Karpas-422 (cell line): ENCODE results near the gene GYPB. TPM values are rescaled to one million over a fixed set of nuclear protein-coding genes. Genes with fewer than 3 reads are reported as not detected.
A peak's percentile ranks its signal among the peaks of the same experiment; 100 is the strongest.
"Not testable (repeated sequence)": the region's sequence is repeated elsewhere in the genome, so short reads cannot be mapped to it uniquely, and the experiment has no call there.

Source experiments
- DNase-seq: peaks from one replicate; pipeline ENCODE4 v3.0.0-alpha.2; 2015
- H2AFZ ChIP-seq: fragments of 200-600 bp; sonication (generic); 2 replicates; pipeline ENCODE4 v1.6.1; 2014; ENCODE audit warnings: antibody characterized with exemption, low read length, mixed read lengths
- H3K27ac ChIP-seq: fragments of 200-600 bp; sonication (generic); 2 replicates; pipeline ENCODE4 v1.5.1; 2014; ENCODE audit warnings: mild to moderate bottlenecking, low read length, moderate library complexity
- H3K27me3 ChIP-seq: fragments of 200-600 bp; sonication (generic); 2 replicates; pipeline ENCODE4 v1.6.1; 2014; ENCODE audit warnings: low read length, mixed read lengths
- H3K36me3 ChIP-seq: fragments of 200-600 bp; sonication (generic); 2 replicates; pipeline ENCODE4 v1.6.1; 2014; ENCODE audit warnings: low read length, mixed read lengths; ENCODE audit not compliant: insufficient read depth
- H3K4me1 ChIP-seq: fragments of 200-600 bp; sonication (generic); 2 replicates; pipeline ENCODE4 v1.6.1; 2014; ENCODE audit warnings: mild to moderate bottlenecking, low read length, mixed read lengths
- H3K4me2 ChIP-seq: fragments of 200-600 bp; sonication (generic); 2 replicates; pipeline ENCODE4 v1.6.1; 2014; ENCODE audit warnings: low read length, low read depth, mild to moderate bottlenecking; ENCODE audit not compliant: poor library complexity, severe bottlenecking
- H3K4me3 ChIP-seq: fragments of 200-600 bp; sonication (generic); 2 replicates; pipeline ENCODE4 v1.5.1; 2014; ENCODE audit warnings: mild to moderate bottlenecking, antibody characterized with exemption, low read length, mixed read lengths
- H3K79me2 ChIP-seq: fragments of 200-600 bp; sonication (generic); 2 replicates; pipeline ENCODE4 v1.6.1; 2014; ENCODE audit warnings: mild to moderate bottlenecking, low read length, mixed read lengths
- H3K9ac ChIP-seq: fragments of 200-600 bp; sonication (generic); 2 replicates; pipeline ENCODE4 v1.6.0; 2014; ENCODE audit warnings: low read length
- H3K9me2 ChIP-seq: fragments of 200-600 bp; sonication (generic), shearing (Covaris generic); replicated peaks from 2 replicates; pipeline ENCODE4 v1.6.0; 2014; ENCODE audit warnings: mild to moderate bottlenecking, low read length, moderate library complexity; ENCODE audit not compliant: insufficient read depth
- H3K9me3 ChIP-seq: fragments of 300-700, 200-600 bp; sonication (generic); 2 replicates; pipeline ENCODE4 v1.6.1; 2014; ENCODE audit warnings: low read length, mixed read lengths
- H4K20me1 ChIP-seq: fragments of 200-600 bp; sonication (generic); 2 replicates; pipeline ENCODE4 v1.6.1; 2014; ENCODE audit warnings: mild to moderate bottlenecking, antibody characterized with exemption, low read length, low read depth; ENCODE audit not compliant: insufficient read depth
- total RNA-seq: library from RNA; depleted of rRNA; stranded (reverse); fragments of >200 nt; shearing (Covaris generic); gene quantifications from 2 replicates; pipeline ENCODE4 v1.2.3, GENCODE V29; 2014; ENCODE audit warnings: low replicate concordance

Gene GYPB
- total RNA-seq, 1 experiment from 2014 or later, result not detected

GRCh38 chr4:144021336-144021990 lies 2.3 kb upstream of the GYPB start:
- H3K27ac ChIP-seq, H2AFZ ChIP-seq, H3K9me3 ChIP-seq, H3K27me3 ChIP-seq, H3K4me2 ChIP-seq, H3K36me3 ChIP-seq, H4K20me1 ChIP-seq, H3K4me1 ChIP-seq, H3K9ac ChIP-seq, H3K4me3 ChIP-seq, H3K9me2 ChIP-seq, H3K79me2 ChIP-seq: not testable (repeated sequence)
- peak; percentile 80 for DNase-seq

GRCh38 chr4:144018223-144019000 lies 768 bp downstream of the GYPB start:
- not testable (repeated sequence) for DNase-seq, H3K4me1 ChIP-seq, H3K9ac ChIP-seq, H3K27ac ChIP-seq, H3K79me2 ChIP-seq, H3K9me3 ChIP-seq, H3K4me3 ChIP-seq, H3K36me3 ChIP-seq, H3K27me3 ChIP-seq, H2AFZ ChIP-seq, H3K4me2 ChIP-seq, H3K9me2 ChIP-seq, H4K20me1 ChIP-seq

- not testable (repeated sequence) for H3K27me3 ChIP-seq, H3K27ac ChIP-seq, H3K4me1 ChIP-seq, H4K20me1 ChIP-seq, DNase-seq, H3K36me3 ChIP-seq, H3K9ac ChIP-seq, H3K4me3 ChIP-seq, H3K79me2 ChIP-seq, H3K4me2 ChIP-seq, H3K9me3 ChIP-seq, H3K9me2 ChIP-seq, H2AFZ ChIP-seq
These were observed 1.9 kb downstream of the GYPB start for GRCh38 chr4:144017271-144017670.

GRCh38 chr4:144016057-144016605 lies 3.0 kb downstream of the GYPB start:
- H3K4me1 ChIP-seq, H2AFZ ChIP-seq, H3K4me3 ChIP-seq, H3K9ac ChIP-seq, H3K27ac ChIP-seq, DNase-seq, H3K27me3 ChIP-seq, H4K20me1 ChIP-seq, H3K9me3 ChIP-seq, H3K4me2 ChIP-seq, H3K36me3 ChIP-seq, H3K9me2 ChIP-seq, H3K79me2 ChIP-seq: not testable (repeated sequence)

GRCh38 chr4:144014808-144015207 lies 4.4 kb downstream of the GYPB start:
- Histone ChIP-seq H3K27me3 (no peaks in the 10 kb centered on the region), H3K4me3 (no peak overlapping the region), H3K9ac (no peak overlapping the region), H3K36me3 (no peaks in the 10 kb centered on the region), H3K27ac (no peak overlapping the region), H4K20me1 (no peaks in the 10 kb centered on the region), H3K9me2 (no peaks in the 10 kb centered on the region), H3K4me1 (no peaks in the 10 kb centered on the region), H3K4me2 (no peak overlapping the region), H3K79me2 (no peaks in the 10 kb centered on the region), H3K9me3 (no peaks in the 10 kb centered on the region), H2AFZ (no peak overlapping the region)
- DNase-seq, result no peak

- DNase-seq, result not testable (repeated sequence)
These were observed 10.6 kb downstream of the GYPB start for GRCh38 chr4:144008602-144009001.

GRCh38 chr4:144007960-144008359 lies 11.2 kb downstream of the GYPB start:
- H3K79me2 ChIP-seq, H3K4me3 ChIP-seq, H3K4me2 ChIP-seq, H2AFZ ChIP-seq, H3K4me1 ChIP-seq, H3K9me2 ChIP-seq, H4K20me1 ChIP-seq, DNase-seq, H3K27me3 ChIP-seq, H3K9ac ChIP-seq, H3K9me3 ChIP-seq, H3K36me3 ChIP-seq, H3K27ac ChIP-seq: not testable (repeated sequence)

More at GRCh38 chr4:144008602-144009001, 10.6 kb downstream of the GYPB start:
- H2AFZ ChIP-seq, H4K20me1 ChIP-seq, H3K36me3 ChIP-seq, H3K9me2 ChIP-seq, H3K9me3 ChIP-seq, H3K9ac ChIP-seq, H3K4me2 ChIP-seq, H3K4me1 ChIP-seq, H3K27me3 ChIP-seq, H3K27ac ChIP-seq, H3K4me3 ChIP-seq, H3K79me2 ChIP-seq: not testable (repeated sequence)

- H3K4me1 ChIP-seq, H3K9ac ChIP-seq, H3K27ac ChIP-seq, H3K79me2 ChIP-seq, H3K4me2 ChIP-seq, H3K9me2 ChIP-seq, DNase-seq, H3K4me3 ChIP-seq, H4K20me1 ChIP-seq, H2AFZ ChIP-seq, H3K27me3 ChIP-seq, H3K36me3 ChIP-seq, H3K9me3 ChIP-seq: not testable (repeated sequence)
These were observed 12.9 kb downstream of the GYPB start for GRCh38 chr4:144006200-144006803.
